PFSK-1 (cell line): ENCODE data around the gene ELK3.

Source experiments
- FOXP2 ChIP-seq: optimal IDR thresholded peaks from 2 replicates; pipeline ENCODE3; 2011; ENCODE audit warnings: borderline replicate concordance, control low read depth, inconsistent platforms; ENCODE audit not compliant: insufficient read depth; ENCODE audit errors: extremely low read length, extremely low read depth
- POLR2AphosphoS5 ChIP-seq: IDR thresholded peaks from 2 replicates; pipeline ENCODE4 v1.6.1; 2012; ENCODE audit warnings: low read depth, mild to moderate bottlenecking, control low read depth, low read length, moderate library complexity
- REST ChIP-seq, 2 experiments: IDR thresholded peaks; 2 replicates each; pipeline versions ENCODE4 v1.6.1 to v1.8.0; 2011 to 2012; ENCODE audit warnings: low read depth in 2 of 2, low read length in 2 of 2, control low read depth in 1 of 2, inconsistent platforms in 1 of 2, mild to moderate bottlenecking in 1 of 2, moderate library complexity in 1 of 2; ENCODE audit not compliant: insufficient read depth in 1 of 2
- SIN3A ChIP-seq: IDR thresholded peaks from 2 replicates; pipeline ENCODE4 v1.6.1; 2012; ENCODE audit warnings: mild to moderate bottlenecking, low read length, moderate library complexity, borderline replicate concordance; ENCODE audit not compliant: insufficient read depth
- TAF1 ChIP-seq: IDR thresholded peaks from 2 replicates; pipeline ENCODE4 v1.6.1; 2012; ENCODE audit warnings: low read length, control low read depth, borderline replicate concordance; ENCODE audit not compliant: insufficient read depth

- TF ChIP-seq POLR2AphosphoS5 (no peak), REST (IDR thresholded peaks at IDR 0.05; ENCODE audit: insufficient read depth in 1 of 2, low read depth in 2 of 2, low read length in 2 of 2) (no peak), FOXP2 (no peak), SIN3A (no peak), TAF1 (no peak)
Observed at GRCh38 chr12:96242597-96242996, 48.4 kb downstream of the ELK3 start.
